ENCODE data around the gene KISS1R. TPM values are rescaled to one million over a fixed set of nuclear protein-coding genes. Genes with fewer than 3 reads are reported as not detected.
A peak's percentile ranks its signal among the peaks of the same experiment; 100 is the strongest.
"Not testable (repeated sequence)": the region's sequence is repeated elsewhere in the genome, so short reads cannot be mapped to it uniquely, and the experiment has no call there.

KISS1R gene
- 0.41 TPM for total RNA-seq

- FAIRE-seq, result no peak
- no peak for DNase-seq (ENCODE audit: low spot score in 2 of 2)
Measured at GRCh38 chr19:917323-918151, at the start of gene KISS1R. Gene KISS1R, plus strand, starts transcription at chr19:917333. Its CDS starts 170 bp downstream, at chr19:917503.

- no peak for DNase-seq (ENCODE audit: low spot score in 2 of 2)
- no peak for FAIRE-seq
Measured at GRCh38 chr19:867855-868457, 49.2 kb upstream of the KISS1R start.

- DNase-seq (ENCODE audit: low spot score in 2 of 2) (no peak), FAIRE-seq (no peak)
Measured at GRCh38 chr19:868458-869244, 48.5 kb upstream of the KISS1R start.

DNA sequence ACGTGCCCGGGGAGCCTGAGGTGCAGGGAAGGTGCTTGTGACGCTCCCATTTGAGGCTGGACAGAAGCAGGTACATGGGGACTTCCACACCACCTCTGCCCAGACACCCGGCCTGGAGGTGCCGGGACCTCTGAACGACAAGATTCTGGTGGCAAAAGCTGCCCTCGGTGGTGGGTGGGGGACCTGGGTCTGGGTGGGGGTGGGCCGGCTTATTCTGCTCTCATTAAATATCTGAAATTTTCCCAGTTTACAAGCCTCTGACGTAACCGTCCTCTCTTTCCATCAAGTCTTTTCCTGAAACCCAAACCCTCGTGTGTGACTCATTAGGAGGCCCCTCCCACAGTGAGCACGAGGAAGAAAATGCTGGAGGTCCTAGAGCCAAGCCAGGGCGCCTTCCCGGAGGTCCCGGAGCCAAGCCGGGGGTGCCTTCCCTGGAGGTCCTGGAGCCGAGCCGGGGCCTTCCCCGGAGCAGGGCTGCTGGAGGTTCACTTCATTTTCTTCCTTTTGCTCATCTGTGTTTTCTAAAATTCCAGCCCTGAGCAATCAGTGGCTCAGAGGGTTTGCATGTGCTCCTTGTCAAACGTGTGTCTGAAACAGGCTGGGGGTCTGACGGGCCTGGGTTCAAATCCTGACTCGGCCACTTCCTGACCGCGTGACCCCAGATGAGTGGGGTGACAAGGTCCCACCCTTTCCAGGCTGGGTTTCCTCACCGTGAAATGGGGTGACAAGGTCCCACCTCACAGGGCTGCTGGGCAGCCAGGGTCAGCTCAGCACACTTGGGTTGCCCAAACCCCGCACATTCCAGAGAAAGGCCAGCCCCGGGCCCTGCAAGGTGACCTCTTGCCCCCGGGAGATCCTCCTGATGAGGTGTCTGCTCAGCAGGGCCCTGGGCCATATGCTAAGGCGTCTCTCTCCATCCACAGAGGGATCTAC is 47.6 kb upstream of the KISS1R start:
- FAIRE-seq (no peak), DNase-seq (ENCODE audit: low spot score in 2 of 2) (no peak)

DNA sequence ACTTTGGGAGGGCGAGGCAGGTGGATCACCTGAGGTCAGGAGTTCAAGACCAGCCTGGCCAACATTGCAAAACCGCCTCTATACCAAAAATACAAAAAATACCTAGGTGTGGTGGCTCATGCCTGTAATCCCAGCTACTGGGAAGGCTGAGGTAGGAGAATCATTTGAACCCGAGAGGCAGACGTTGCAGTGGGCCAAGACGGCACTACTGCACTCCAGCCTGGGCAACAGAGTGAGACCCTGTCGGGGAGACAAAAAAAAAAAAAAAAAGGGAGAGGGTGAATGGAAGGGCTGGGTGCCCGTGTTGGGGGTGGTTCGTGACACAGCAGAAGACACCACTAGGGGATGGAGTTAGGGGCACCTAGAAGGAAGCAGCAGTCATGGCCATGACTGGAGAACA is 46.8 kb upstream of the KISS1R start:
- no peak for DNase-seq (ENCODE audit: low spot score in 2 of 2)
- no peak for FAIRE-seq

DNA sequence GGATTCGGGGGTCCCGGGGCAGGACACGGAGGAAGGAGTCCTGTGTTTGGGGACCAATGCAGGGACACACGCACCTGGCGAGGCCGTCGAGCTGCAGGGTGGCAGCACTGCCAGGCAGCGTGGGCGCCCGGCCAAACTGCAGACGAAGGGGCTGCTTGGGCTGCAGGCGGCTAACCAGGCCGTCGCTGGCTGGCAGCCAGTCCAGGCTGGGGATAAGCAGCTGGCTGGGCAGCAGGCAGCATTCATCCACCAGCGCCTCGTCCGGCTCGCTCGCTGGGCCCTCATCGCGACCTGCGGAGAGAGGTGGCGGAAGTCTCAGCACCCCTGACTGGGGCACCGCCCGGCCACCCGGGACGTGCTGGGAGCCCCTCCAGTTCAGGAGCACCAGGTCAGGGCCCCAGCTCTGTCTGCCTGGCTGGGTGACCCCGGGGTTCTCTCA is 46.2 kb upstream of the KISS1R start:
- FAIRE-seq (no peak), DNase-seq (ENCODE audit: low spot score in 2 of 2) (peak in 1 of 2 donors; percentile 69)

- FAIRE-seq, result no peak
- DNase-seq (ENCODE audit: low spot score in 2 of 2), result peak in 1 of 2 donors; percentile 69
Measured at GRCh38 chr19:871446-872265, 45.5 kb upstream of the KISS1R start.

DNA sequence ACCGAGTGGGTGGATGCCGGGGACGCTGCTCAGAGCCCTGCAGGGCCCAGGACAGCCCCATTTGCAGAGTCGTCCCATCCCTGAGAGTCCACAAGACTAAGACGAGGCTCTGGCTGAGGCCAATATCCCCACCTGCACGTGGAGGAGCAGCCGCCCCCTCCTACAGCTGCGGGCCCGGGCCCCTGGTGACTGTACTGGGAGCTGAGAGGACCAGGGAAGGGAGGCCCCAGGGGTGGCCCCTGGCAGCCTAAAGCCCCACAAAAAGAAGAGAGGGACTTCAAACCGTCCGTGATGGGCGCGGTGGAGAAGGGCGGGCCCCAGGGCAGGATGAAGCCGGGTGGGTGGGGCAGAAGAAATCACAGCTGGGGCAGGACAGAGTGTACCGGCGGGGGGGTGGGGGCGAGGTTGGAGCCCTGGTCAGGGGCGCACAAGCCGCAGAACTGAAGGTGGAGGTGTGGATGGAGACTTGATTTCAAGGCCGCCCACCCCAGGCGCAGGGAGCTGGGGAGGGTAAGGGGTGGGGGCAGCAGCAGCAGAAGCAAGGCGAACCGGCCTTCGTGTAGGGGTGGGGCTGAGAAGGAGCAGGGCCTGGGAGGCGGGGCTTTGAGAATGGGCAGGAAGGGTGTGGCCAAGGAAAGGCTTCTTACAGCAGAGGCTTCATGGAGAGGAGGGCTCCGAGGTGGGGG is 44.7 kb upstream of the KISS1R start:
- DNase-seq (ENCODE audit: low spot score in 2 of 2) (no peak), FAIRE-seq (no peak)

DNA sequence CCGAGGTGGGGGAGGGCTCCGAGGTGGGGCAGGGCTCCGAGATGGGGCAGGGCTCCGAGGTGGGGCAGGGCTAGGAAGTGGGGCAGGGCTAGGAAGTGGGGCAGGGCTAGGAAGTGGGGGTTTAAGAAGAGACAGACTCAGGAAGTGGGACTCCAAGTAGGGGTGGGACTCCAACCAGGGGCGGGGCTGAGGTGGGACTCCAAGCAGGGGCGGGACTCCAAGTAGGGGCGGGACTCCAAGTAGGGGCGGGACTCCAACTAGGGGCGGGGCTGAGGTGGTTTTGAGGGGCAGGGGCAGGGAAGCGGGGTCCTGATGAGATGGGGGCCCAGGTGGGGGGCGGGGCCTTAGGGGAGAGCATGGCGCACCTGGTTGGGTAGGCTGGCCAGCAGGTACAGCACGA is 44.0 kb upstream of the KISS1R start:
- DNase-seq (ENCODE audit: low spot score in 2 of 2) (no peak), FAIRE-seq (no peak)

- FAIRE-seq, result no peak
- DNase-seq (ENCODE audit: low spot score in 2 of 2), result no peak
Measured at GRCh38 chr19:873561-874041, 43.5 kb upstream of the KISS1R start.

DNA sequence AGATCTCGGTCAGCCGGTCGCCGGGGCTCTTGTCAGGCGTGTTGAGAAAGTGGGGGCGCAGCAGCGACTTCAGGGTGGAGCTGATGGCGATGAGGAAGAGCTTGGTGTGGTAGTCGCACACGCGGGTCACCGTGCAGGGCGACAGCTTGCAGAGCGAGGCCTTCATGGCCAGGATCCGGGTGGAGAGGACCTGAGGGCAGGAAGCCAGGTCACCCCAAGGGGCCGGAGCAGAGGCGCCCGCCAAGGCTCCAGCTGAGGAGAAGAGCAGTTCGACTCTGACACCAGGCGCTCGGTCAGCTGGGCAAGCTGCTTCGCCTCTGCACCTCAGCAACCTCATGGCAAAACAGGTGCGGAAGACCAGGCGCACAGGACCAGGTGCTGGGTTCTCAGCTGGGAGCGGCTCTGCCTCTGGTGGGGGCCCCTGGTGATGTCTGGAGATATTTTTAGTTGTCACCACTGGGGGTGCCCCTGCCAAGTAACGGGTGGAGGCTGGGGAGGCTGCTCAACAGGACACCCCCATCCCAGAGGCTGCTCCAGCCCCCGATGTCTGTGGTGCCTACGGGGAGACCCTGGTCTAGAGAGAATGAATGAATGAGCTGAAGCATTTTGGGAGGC is 41.8 kb upstream of the KISS1R start:
- FAIRE-seq (no peak), DNase-seq (ENCODE audit: low spot score in 2 of 2) (no peak)

- FAIRE-seq (no peak), DNase-seq (ENCODE audit: low spot score in 2 of 2) (no peak)
Measured at GRCh38 chr19:876089-876488, 41.0 kb upstream of the KISS1R start.

DNA sequence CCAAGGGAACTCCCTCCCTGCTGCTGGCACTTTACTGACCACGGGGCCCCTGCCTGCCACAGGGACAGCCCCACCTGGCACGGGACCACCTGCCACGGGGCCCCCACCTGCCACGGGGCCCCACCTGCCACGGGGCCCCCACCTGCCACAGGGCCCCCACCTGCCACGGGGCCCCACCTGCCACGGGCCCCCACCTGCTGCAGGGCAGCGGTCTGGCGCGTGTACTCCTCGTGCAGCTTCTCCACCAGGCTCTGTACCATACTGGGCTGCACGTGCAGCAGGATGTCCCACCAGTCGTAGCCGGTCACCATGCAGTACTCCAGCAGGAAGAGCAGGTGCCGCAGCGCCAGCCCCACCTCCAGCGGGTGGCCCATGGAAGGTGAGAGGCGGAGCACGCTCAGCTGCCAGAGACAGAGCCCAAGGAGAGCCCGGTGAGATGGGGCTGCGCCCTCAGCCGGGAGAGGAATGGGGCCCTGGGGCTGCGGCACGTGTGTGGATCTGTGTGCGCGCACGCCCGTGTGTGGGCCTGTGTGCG is 40.3 kb upstream of the KISS1R start:
- no peak for DNase-seq (ENCODE audit: low spot score in 2 of 2)
- FAIRE-seq, result no peak

GRCh38 chr19:877992-878660 is 39.0 kb upstream of the KISS1R start:
- DNase-seq (ENCODE audit: low spot score in 2 of 2); FAIRE-seq: not testable (repeated sequence)

GRCh38 chr19:878751-879561 is 38.2 kb upstream of the KISS1R start:
- not testable (repeated sequence) for FAIRE-seq; DNase-seq (ENCODE audit: low spot score in 2 of 2)

- FAIRE-seq (no peak), DNase-seq (ENCODE audit: low spot score in 2 of 2) (no peak)
Measured at GRCh38 chr19:879711-880438, 37.3 kb upstream of the KISS1R start.

Data from frontal cortex (tissue), 4 donors.